ENCODE results near the gene ANKDD1B.
"Not testable (repeated sequence)": the region's sequence is repeated elsewhere in the genome, so short reads cannot be mapped to it uniquely, and the experiment has no call there.

ANKDD1B gene

DNA sequence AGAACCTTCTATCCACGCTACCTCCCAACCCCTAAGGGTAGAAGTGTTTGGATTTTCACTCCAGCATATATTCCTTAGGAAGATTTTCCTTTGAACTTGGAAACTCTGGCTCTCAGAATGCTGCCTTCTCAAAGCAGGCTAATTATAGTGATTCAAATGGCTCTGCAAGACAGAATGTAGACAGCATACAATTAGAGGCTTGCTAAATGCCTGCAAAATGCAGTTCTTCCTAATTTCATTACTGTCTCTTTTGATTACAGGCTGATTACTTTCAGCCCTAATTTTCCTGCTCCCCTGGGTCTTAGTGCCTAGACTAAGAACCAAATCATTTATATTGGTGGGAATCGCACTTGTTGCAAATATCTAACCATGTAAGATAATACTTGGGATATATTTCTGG is 50.8 kb downstream of the ANKDD1B start:
- DNase-seq (ENCODE audit: low read depth): no peak

DNA sequence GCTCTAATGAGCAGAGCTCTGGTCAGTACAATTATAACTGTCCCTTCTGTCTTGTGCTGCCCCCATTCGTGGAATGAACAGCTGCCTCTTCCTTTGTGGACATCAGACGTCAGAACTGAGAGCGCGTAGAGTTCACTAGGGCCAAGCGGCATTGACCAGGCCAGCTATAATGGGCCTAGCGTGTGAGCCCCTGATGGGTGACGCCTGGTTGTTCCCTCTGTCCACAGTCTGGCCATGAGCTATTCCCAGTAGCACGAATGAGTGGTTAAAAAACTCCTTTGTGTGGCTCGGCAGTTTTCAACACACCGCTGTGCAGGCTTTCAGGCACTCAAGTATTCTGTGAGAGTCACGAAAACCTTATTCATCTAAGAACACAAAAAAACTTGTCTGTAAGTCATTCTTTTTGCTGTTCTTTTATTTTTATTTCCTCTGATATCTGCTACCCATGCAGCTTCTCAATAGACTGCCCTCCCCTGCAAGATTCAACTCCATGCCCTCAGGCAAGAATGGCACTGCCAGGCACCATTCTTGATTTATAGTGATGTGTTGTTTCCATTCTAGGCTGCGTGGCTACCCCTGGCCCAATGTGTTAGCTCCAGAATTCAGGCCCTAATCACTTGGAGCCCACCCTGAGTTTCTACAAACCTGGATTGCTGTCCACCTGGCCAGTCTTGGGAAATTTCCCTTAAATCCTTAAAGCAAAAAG is 52.5 kb downstream of the ANKDD1B start:
- no peak for DNase-seq (ENCODE audit: low read depth)

DNA sequence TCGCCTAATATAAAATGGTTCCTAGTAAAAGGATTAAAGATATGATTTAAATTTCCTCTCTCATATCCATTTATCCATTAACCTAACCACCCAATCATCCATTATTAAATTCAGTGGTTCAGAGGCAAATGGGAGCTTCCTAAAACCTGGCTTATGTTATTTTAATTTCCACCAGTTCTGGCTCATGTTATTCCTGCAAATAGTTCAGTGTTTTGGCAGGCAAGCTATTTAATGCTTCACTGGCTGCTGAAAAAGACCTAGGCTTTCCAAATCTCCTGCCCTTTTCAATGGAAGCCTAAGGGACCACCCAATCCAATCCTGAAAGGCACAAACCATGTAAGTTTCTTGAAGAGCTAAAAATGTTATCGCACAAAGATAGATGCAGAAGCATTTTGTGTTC is 53.7 kb downstream of the ANKDD1B start:
- DNase-seq (ENCODE audit: low read depth): no peak

DNA sequence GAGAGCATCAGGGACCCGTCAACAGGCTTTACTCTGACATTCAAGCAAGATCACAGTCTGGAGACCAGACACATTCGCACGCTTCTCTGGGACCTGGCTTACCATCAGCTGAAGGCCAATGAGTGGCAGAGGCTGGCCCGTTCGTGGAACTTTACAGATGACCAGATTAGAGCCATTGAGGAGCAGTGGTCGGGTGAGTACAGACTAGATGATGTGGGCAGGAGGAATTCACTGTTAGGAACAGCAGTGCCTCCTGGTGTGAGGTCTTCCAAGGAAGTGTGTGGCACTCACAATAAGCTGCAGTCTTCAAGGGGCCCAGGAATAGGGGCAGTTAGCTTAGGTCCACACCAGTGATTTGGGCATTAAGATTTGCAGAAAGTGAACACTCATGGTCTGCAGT is 55.5 kb downstream of the ANKDD1B start:
- DNase-seq (ENCODE audit: low read depth): no peak

DNA sequence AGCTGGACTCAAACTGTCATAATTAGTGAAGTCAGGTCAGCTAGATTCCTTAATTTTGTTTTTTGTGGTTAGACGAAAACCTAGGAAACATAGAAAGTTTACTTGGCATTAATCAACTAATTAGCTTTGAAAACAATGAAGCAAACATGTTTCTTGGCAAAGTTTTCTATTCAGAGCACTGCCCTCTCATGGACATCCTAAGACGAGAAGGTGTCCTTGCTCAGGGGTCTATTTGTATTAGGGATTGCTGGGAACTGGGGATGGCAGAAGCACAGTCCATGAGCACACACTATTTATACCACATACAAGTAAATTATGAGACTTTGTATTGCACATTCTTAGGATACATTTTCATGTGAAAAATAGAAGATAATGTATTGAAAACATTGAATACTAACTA is 56.3 kb downstream of the ANKDD1B start:
- no peak for DNase-seq (ENCODE audit: low read depth)

DNA sequence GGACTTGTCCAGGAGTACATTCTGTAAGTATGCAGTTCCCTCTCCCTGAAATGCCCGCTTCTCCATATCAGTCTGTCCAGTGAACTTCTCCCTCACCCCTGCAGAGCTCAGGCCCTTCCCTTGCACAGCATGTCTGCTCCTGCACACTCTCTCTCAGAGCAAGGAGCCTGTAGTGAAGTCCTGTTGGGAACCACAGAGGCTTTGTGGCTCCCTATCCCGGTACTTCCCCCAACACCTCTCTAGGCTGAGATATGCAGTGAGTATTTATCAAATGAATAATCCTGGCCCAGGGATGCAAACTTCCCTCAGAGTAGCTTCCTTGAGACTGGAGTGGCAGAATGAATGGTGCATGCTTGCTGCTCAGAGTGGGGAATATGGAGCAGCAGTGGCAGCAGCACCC is 57.2 kb downstream of the ANKDD1B start:
- no peak for DNase-seq (ENCODE audit: low read depth)

DNA sequence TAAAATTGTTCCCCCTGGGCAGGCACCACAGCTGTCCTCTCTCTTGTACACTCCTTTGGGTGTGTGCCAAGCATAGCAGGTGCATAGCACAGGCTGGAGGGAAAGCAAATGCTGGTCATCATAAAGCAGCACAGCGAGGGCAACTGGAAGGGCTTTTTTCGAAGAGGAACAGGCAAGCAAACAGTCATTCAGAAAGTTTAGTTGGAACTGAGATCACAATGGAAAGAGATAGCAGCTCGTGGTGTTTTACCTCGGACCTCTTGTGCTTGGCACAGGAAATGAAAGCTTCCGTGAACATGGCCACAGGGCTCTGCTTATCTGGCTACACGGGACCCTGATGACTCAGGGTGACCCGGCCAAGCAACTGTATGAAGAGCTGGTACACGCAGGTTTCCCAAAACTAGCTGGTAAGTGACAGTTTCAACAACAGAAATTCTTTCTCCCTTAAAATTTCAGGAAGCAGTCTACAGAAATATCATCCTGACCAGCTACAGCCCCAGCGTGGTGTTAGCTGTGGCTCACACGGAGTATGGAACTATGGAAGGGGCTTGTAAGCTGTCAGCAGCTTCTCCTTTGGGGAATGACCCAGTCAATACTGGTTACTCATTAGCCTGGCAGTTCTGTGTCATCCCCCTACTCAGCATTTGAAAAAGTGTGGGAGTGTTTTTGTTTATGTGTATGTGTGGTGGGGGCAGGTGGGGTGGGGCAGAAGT is 57.9 kb downstream of the ANKDD1B start:
- peak; percentile 48 for DNase-seq (ENCODE audit: low read depth)

DNA sequence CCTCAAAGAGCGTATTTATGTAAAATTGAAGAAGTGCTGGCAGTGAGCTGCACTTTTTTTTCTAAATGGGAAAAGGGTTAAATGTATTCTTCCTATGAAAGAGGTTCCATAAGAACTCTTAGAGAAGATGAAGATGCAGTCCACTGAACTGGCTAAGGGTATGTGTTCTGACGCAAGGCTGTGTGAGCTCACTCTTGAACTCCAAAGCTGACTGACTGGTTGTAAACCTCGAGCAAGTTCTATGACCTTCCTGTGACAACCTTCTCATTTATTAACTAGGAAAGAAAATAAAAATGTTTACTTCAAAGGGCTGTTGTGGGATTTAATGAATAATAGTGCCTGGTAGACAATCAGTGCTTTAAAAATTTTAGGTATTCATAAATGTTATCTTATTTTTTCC is 59.3 kb downstream of the ANKDD1B start:
- DNase-seq (ENCODE audit: low read depth): no peak

DNA sequence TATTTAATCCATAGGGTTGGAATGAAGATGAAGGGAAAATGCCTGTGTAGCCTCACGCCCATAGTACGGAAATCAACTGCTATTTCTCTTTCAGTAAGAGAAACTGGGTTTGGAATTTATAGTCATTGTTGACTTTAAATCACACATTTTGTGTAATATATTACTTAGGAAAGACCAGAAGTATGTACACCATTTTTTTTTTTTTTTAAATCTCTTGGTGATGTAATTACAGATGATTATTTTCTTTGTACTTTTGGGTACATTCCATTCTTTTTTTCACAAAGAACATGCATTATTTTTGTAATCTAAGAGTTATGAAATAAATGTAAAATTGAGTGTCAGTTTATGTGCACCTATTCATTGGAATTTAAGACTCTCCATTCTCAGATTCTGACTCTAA is 60.3 kb downstream of the ANKDD1B start:
- DNase-seq (ENCODE audit: low read depth): no peak

DNA sequence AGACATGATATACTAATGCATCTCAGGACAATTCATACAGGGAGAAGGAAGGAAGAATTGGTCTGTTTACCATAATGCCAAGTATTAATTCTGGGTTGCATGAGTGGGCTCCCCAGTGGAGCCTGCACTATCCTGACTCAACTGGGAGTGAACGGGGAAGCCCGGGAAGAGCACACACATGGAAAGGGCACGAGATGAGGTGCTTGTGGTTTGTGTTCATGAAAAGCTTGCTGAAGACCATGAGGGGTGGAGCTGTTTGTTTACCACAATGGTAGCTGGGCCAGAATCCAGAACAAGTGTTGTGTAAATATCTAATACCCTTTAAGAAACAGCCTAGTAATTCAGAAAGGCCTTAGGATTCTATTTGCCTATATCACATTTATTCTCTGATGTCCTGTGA is 61.4 kb downstream of the ANKDD1B start:
- DNase-seq (ENCODE audit: low read depth): no peak

DNA sequence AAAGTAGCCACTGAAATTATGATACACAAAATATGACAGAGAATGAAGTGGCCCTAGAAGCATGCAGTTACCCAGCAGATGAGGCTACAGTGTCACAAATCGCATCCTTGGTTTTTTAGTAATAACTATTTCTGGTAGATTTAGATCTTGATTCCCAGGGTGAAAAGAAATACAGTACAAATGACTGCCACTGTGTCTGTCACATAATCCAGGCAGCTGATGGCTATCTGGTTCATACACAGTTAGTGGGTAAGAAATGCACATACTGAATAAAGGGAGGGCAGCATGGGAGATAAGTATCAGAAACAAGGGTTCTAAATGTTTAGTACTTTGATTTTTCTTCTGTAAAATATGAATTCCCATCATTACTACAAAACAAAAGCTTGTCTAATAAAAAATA is 64.5 kb downstream of the ANKDD1B start:
- no peak for DNase-seq (ENCODE audit: low read depth)

DNA sequence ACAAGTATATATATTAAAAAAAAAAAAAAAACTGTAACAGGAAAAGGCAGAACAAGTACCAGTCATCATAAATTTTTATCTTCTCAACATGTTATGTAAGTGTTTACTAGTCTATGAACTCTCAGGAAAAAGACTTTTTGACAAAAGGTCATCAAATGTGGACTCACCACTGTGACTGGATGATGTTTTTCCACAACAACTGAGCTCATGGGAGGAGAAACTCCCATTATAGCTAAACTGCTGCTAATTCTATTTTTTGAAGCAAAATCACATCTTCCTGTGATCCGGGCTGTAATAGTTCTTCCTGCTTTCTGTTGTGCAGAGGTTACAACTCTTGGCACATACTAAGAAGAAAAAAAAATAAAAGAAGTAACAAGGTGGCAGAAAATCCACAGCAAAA is 66.4 kb downstream of the ANKDD1B start:
- no peak for DNase-seq (ENCODE audit: low read depth)

DNA sequence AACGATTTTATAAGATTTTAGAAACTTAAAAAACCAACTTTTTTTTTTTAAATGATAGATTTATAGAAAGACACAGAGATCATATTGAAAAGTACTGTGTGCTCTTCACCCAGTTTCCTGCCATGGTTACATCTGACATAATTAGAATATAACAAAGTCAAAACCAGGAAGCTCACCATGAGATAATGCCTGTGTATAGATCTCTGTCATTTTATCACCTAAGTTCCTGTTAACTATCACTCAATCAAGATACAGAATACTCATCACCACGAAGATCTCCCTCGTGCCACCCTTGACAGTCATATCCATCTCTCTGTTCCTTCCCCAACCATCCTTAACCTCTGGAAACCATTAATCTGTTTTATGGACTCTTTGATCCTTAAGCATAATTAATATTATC is 66.9 kb downstream of the ANKDD1B start:
- DNase-seq (ENCODE audit: low read depth): no peak

DNA sequence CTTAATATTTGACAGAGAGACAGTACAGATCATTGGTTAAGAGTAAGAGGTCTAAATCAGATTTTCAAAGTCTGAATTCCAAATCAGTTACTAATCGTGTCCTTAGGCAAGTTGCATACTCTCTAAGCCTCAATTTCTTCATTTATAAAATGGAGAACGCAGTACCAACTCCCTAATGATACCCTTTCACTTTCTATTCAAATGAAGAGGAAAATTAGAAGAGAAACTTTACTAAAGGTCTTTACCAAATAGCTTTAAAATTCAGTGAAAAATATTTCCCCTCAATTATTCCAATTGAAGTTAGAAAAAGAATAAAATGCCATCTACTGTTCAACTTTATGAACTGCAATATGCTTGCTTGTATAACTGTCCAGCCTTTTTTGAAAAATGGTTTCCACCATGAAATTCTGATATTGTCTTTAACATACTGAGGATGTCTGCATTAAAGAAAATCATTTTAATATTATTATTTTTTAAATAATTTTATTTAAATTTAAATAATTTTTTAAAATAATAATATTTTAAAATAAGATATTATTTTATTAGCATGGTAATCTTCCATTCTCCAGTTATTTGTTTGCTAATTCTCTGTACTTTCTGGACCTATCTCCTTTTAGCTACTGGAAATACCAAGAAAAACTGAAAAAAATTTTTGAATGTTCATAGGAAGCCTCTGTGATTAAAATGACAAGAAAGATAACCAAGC is 70.0 kb downstream of the ANKDD1B start:
- no peak for DNase-seq (ENCODE audit: low read depth)

DNA sequence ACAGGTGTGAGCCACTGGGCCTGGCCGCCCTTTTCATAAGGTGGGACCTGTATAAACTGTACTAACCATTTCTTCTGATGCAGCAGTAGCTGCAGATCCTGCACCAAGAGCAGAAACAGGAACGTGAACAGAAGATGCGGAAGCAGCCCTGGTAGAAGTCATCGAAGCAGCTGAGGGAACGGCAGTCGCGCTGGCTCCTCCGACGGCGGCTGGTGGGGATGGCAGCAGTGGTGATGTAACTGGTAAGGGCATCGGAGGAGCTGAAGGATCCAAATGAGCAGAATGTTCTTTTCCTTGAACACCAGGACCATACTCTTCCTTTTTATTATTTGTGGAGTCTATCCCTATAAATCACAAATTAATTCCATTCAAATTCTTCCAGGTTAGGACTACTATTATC is 73.9 kb downstream of the ANKDD1B start:
- no peak for DNase-seq (ENCODE audit: low read depth)

DNA sequence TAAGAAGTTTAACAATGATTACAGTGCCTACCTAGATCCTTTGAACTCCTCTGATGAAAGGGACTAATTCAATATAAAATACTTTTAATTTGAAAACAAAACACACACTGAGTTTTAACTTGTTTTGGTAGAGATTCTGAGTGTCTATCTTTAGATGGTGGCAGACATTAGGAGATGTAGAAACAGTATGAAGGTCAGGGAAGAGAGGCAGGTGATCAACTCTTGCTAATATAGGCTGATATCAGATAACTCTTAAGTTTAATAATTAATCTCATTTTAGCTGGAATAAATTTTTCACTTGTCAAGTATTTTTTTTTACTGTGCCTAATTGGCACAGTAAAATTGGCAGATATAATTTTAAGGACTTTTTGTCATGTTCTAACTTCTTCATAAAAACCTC is 75.2 kb downstream of the ANKDD1B start:
- no peak for DNase-seq (ENCODE audit: low read depth)

DNA sequence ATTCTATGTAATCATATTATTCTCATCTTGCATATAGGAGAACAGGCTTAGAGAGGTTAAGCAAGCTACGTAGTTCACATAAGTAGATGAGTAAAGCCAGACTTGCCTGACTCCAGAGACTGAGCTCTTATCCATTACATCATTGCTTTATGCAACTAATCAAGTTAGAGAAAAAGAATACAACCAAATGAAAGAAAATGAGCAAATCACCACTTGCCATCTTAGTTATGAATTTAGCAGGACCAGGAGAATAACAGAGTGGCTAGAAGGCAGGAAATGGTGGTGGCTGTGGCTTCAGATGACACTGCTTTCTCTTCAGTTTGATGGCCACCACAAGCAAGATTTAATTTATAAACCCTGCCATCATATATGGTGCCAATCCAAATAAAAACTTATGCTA is 79.4 kb downstream of the ANKDD1B start:
- DNase-seq (ENCODE audit: low read depth): no peak

DNA sequence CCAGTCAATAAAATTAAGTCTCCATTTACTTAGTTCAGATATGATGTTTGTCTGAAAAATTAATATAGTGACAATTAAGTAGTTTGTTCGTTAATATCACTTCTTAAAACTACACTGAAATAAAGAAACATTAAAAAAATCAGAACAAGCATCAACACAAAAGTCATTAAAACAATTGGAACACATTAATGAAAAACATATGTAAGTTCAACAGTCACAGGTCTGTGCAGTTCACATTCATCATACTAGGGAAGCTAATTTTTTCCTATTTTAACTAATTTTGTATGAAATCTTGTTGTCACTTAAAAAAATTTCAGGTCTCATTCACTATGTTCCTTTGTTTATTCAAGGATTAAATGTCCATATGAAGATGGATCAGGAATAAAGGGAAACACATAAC is 83.5 kb downstream of the ANKDD1B start:
- no peak for DNase-seq (ENCODE audit: low read depth)

DNA sequence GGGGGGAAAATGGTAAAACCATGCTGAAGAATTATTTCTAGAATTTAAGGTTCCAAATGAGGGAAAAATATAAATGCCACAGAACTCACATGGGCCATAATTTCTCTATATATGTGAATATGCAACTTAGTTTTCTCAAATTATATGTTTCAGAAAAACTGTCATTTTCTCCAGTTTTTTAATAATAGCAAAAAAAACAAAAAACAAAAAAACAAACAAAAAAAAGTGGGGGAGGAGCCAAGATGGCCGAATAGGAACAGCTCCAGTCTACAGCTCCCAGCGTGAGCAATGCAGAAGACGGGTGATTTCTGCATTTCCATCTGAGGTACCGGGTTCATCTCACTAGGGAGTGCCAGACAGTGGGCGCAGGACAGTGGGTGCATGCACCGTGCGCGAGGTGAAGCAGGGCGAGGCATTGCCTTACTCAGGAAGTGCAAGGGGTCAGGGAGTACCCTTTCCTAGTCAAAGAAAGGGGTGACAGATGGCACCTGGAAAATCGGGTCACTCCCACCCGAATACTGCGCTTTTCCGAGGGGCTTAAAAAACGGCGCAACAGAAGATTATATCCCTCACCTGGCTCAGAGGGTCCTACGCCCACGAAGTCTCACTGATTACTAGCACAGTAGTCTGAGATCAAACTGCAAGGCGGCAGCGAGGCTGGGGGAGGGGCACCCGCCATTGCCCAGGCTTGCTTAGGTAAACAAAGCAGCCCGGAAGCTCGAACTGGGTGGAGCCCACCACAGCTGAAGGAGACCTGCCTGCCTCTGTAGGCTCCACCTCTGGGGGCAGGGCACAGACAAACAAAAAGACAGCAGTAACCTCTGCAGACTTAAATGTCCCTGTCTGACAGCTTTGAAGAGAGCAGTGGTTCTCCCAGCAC is 84.5 kb downstream of the ANKDD1B start:
- DNase-seq (ENCODE audit: low read depth): not testable (repeated sequence)

DNA sequence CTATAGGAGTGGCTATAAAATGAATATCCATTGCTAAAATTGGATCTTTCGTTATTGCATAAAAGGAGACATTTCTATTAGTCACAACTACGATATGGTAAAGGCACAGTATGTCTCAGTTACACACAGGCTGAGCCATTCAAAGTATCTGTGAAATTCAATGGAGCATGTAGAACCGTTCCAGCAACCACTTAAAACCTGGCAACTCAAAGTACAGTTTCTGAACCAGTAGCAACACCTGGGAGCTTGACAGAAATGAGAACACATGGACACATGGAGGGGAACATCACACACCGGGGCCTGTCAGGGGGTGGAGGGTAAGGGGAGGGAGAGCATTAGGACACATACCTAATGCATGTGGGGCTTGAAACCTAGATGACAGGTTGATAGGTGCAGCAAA is 90.6 kb downstream of the ANKDD1B start:
- no peak for DNase-seq (ENCODE audit: low read depth)

DNA sequence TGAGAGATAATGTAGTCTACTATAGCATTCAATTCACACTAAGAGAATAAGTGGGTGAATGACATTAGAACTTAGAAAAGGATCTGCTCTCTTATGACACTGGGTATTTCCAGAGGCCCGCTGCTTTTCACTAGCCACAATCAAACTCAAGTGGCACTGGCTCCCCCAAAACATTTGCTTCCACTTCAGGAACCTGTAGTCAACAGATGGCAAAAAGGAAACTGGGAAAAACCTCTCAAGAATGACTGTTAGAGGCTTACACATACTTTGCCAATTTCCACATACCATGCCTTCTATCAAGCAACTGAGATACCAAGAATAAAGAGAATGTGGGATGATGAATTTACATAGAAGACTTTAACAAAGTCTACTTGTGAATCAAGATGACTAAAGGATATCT is 94.8 kb downstream of the ANKDD1B start:
- DNase-seq (ENCODE audit: low read depth): no peak

DNA sequence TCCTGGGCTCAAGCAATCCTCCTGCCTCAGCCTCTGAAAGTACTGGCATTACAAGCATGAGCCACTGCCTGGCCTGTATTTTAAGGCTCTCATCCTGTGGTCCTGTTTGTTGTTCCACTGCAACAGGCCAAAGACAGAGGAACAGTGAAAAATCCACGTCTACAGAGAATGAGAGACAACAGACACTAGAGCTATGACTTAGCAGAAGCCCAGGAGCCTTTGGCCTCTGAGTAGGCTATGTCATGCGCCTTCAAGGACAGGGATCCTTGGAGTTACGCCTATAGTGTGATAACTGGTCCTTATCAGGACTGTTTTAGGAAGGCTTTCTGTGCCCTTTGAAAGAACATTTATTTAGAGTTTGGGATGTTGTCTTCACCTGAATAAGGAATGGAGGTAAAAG is 95.5 kb downstream of the ANKDD1B start:
- DNase-seq (ENCODE audit: low read depth): no peak
